Measurements from ENCODE around the gene BAHCC1.

GRCh38 chr17:81477173-81477572 is 81.9 kb downstream of the BAHCC1 start:
- TF ChIP-seq TAF1 (IDR thresholded peaks at IDR 0.05; ENCODE audit: borderline replicate concordance, low read depth, low read length) (no peak), POLR2AphosphoS5 (IDR thresholded peaks at IDR 0.05; ENCODE audit: low read depth, low read length) (no peak)

Data from GM12892 (cell line).